B cell (primary cell): ENCODE results near the gene GPRC5B. TPM values are rescaled to one million over a fixed set of nuclear protein-coding genes. Genes with fewer than 3 reads are reported as not detected.

Experiments
- ATAC-seq: fragments of 200-7000 bp; cut with Tn5 transposase; one replicate; pipeline ENCODE4 v1.10.0; 2021; ENCODE audit warnings: low read depth, mild to moderate bottlenecking, moderate number of reproducible peaks, moderate library complexity
- CTCF ChIA-PET: fragments of 350-600 bp; sonication (Branson Sonifier 250); formaldehyde crosslinking; loops from one replicate; lab custom pipeline; 2021; ENCODE audit warnings: antibody characterized with exemption, inconsistent platforms; lab: Charles Lee
- POLR2A ChIA-PET: fragments of 350-600 bp; sonication (Branson Sonifier 250); formaldehyde crosslinking; loops from one replicate; lab custom pipeline; 2021; ENCODE audit warnings: antibody characterized with exemption; lab: Charles Lee
- DNase-seq: peaks from one replicate; pipeline ENCODE4 v3.0.0; 2013
- H2AFZ ChIP-seq: 2 replicates; pipeline ENCODE4 v1.6.1; 2012; ENCODE audit warnings: mild to moderate bottlenecking, low read depth, low read length; ENCODE audit not compliant: insufficient read depth, poor library complexity, severe bottlenecking
- H3K27ac ChIP-seq, 2 donors: 1 replicate in 1 of 2; 2 replicates in 1 of 2; pipeline ENCODE4 v1.5.1; 2012 to 2013; ENCODE audit warnings: low read length in 2 of 2, mild to moderate bottlenecking in 2 of 2, moderate library complexity in 1 of 2
- H3K27me3 ChIP-seq, 4 experiments: fragments of 200-600 bp in 1 of 4; sonication (generic) in 1 of 4; replicated peaks in 1 of 4; 1 replicate in 2 of 4; 2 replicates in 2 of 4; pipeline versions ENCODE4 v1.6.1 to v1.7.0; 2013 to 2016; ENCODE audit warnings: low read length in 3 of 4, mild to moderate bottlenecking in 2 of 4, mixed read lengths in 1 of 4, moderate library complexity in 1 of 4; ENCODE audit not compliant: insufficient read depth in 4 of 4, control insufficient read depth in 3 of 4; ENCODE audit errors: control extremely low read depth in 1 of 4
- H3K36me3 ChIP-seq, 2 experiments: replicated peaks in 1 of 2; 1 replicate in 1 of 2; 2 replicates in 1 of 2; pipeline versions ENCODE4 v1.6.1 to v1.7.1; 2013; ENCODE audit warnings: low read length in 1 of 2; ENCODE audit not compliant: insufficient read depth in 2 of 2, control insufficient read depth in 1 of 2; ENCODE audit errors: control extremely low read depth in 1 of 2, extremely low read depth in 1 of 2
- H3K4me1 ChIP-seq, 2 donors: fragments of 200-600 bp in 1 of 2; sonication (generic) in 1 of 2; 1 replicate in 1 of 2; 2 replicates in 1 of 2; pipeline versions ENCODE4 v1.5.1 to v1.6.1; 2013 to 2017; ENCODE audit warnings: low read length in 2 of 2; ENCODE audit not compliant: control insufficient read depth in 2 of 2, insufficient read depth in 2 of 2
- H3K4me2 ChIP-seq: replicated peaks from 2 replicates; pipeline ENCODE3; 2012; ENCODE audit warnings: mild to moderate bottlenecking, low read depth, low read length; ENCODE audit not compliant: poor library complexity, severe bottlenecking
- H3K4me3 ChIP-seq, 5 experiments: fragments of 200-600 bp in 1 of 5; sonication (generic) in 1 of 5; 1 replicate in 3 of 5; 2 replicates in 2 of 5; pipeline versions ENCODE4 v1.5.1 to v1.7.0; 2011 to 2016; ENCODE audit warnings: low read length in 4 of 5, mild to moderate bottlenecking in 4 of 5, low read depth in 2 of 5, control low read depth in 1 of 5, moderate library complexity in 1 of 5; ENCODE audit not compliant: insufficient read depth in 1 of 5; ENCODE audit errors: control extremely low read depth in 1 of 5, extremely low read depth in 1 of 5
- H3K79me2 ChIP-seq: fragments of 200-600 bp; sonication (generic); one replicate; pipeline ENCODE4 v1.6.0; 2016; ENCODE audit warnings: low read length; ENCODE audit not compliant: control insufficient read depth, insufficient read depth
- H3K9ac ChIP-seq: fragments of 200-600 bp; sonication (generic); 2 replicates; pipeline ENCODE4 v1.6.1; 2017; ENCODE audit warnings: mild to moderate bottlenecking, low read length, moderate library complexity
- H3K9me3 ChIP-seq, 3 donors: one replicate each; pipeline versions ENCODE4 v1.6.1 to v1.7.1; 2013; ENCODE audit warnings: low read length in 2 of 3; ENCODE audit not compliant: control insufficient read depth in 2 of 3, insufficient read depth in 1 of 3; ENCODE audit errors: control extremely low read depth in 1 of 3
- H4K20me1 ChIP-seq: 2 replicates; pipeline ENCODE4 v1.6.0; 2012; ENCODE audit warnings: mild to moderate bottlenecking, low read length; ENCODE audit not compliant: insufficient read depth, control insufficient read depth, poor library complexity, severe bottlenecking
- H3K27ac Mint-ChIP-seq: one replicate; pipeline ENCODE4 v1.8.0; 2021; ENCODE audit warnings: mixed read lengths
- H3K27me3 Mint-ChIP-seq: one replicate; pipeline ENCODE4 v1.8.0; 2021; ENCODE audit warnings: mixed read lengths
- H3K4me1 Mint-ChIP-seq: one replicate; pipeline ENCODE4 v1.8.0; 2021; ENCODE audit warnings: mixed read lengths
- H3K4me3 Mint-ChIP-seq: one replicate; pipeline ENCODE4 v1.8.0; 2021; ENCODE audit warnings: mixed read lengths
- H3K9me3 Mint-ChIP-seq: one replicate; pipeline ENCODE4 v1.8.0; 2022; ENCODE audit warnings: mixed read lengths; ENCODE audit not compliant: insufficient read depth
- CTCF ChIP-seq: fragments of 200-600 bp; IDR thresholded peaks from one replicate; pipeline ENCODE4 v1.8.0; 2022; ENCODE audit warnings: antibody characterized with exemption, mild to moderate bottlenecking
- EZH2 ChIP-seq: IDR thresholded peaks from 2 replicates; pipeline ENCODE4 v1.6.1; 2012; ENCODE audit warnings: borderline replicate concordance, low read depth, mild to moderate bottlenecking, moderate library complexity, low read length; ENCODE audit not compliant: insufficient read depth, poor library complexity, severe bottlenecking
- WGBS: methylation state at CpG from one replicate; pipeline ENCODE4 v1.1.5; 2013; ENCODE audit warnings: missing lambda C conversion rate; ENCODE audit not compliant: insufficient coverage; 5-methylcytosine and 5-hydroxymethylcytosine counted together
- intact Hi-C: fragments of 100-400 bp; cut with micrococcal nuclease; formaldehyde crosslinking; loops from one replicate; pipeline ENCODE4 v1.10.0; 2022
- polyA plus RNA-seq: library from polyadenylated mRNA; depleted of rRNA; stranded (reverse); fragments of >200 nt; gene quantifications from 2 replicates; pipeline ENCODE4 v1.2.3, GENCODE V29; 2012
- total RNA-seq, 2 donors: library from RNA; stranded (reverse); fragments of 120-200 nt in 1 of 2; gene quantifications; 1 replicate in 1 of 2; 2 replicates in 1 of 2; pipeline versions ENCODE4 v1.2.3 to v1.2.4, GENCODE V29; 2013 to 2022

GPRC5B gene
- total and polyA plus RNA-seq, 2 donors (not counting 1 experiment from before 2014, with no cell fraction given) = not detected

DNA sequence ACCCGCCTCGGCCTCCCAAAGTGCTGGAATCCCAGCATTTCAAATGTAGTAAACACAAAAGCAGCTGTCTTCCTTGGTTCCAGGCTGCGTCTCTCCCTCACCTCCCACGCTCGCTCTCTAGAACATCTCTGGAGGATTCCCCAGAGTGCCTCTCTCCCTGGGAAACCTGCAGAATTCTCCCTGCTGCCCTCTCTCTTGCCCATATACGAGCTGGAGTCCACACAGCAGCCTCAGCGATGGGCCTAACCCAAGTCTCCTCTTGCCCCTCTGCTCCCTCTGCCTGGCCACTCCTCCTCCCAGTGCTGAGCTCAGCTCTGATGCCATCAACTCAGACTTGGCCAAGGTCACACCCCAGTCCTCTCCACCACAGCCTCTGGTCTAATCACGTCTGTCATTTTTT, 10.6 kb downstream of the GPRC5B start:
- no peak for DNase-seq
- Histone ChIP-seq H3K9me3 (no peaks in the 10 kb centered on the region), H2AFZ (no peak overlapping the region), H3K36me3 (no peaks in the 10 kb centered on the region), H3K4me3 (no peak overlapping the region), H3K79me2 (no peaks in the 10 kb centered on the region), H3K4me1 (no peaks in the 10 kb centered on the region), H3K27ac (no peak overlapping the region), H3K4me2 (no peak overlapping the region), H3K9ac (no peak overlapping the region), H3K27me3 (peaks cover 0 to 3% (median 0%) of the 10 kb centered on the region in 4 experiments), H4K20me1 (no peaks in the 10 kb centered on the region)
- TF ChIP-seq CTCF (no peak), EZH2 (no peak)
- Mint-ChIP-seq H3K27ac (no peak overlapping the region), H3K9me3 (no peaks in the 10 kb centered on the region), H3K27me3 (peaks cover 22% of the 10 kb centered on the region), H3K4me3 (no peak overlapping the region), H3K4me1 (no peaks in the 10 kb centered on the region)
- intact Hi-C loops = no loop called here
- CTCF ChIA-PET = no interaction called here
- no peak for ATAC-seq
- WGBS = 79% methylated on average over 8 of the region's 8 CpGs
- POLR2A ChIA-PET = interaction anchor here (0.7 kb wide), 1 partner anchor 425 kb away, joined by 3 read pairs; no protein-coding TSS in a partner anchor

DNA sequence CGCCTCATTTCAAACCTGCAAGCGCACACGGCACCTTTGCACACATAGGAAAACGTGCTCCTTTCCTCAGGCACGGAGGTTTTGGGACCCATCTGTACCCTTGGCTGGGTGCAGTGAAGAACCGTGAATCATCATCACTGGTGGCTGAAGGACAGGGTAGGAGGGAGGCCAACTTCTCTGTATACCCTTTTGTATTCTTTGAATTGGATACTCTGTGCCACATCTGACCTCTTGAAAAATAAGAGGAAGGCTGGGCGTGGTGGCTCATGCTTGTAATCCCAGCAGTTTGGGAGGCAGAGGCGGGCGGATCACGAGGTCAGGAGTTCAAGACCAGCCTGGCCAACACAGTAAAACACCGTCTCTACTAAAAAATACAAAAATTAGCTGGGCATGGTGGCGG, 11.7 kb downstream of the GPRC5B start:
- Mint-ChIP-seq H3K27me3 (peaks cover 19% of the 10 kb centered on the region), H3K4me1 (no peaks in the 10 kb centered on the region), H3K4me3 (no peak overlapping the region), H3K27ac (no peak overlapping the region), H3K9me3 (no peaks in the 10 kb centered on the region)
- H3K9me3 ChIP-seq = no peaks in the 10 kb centered on the region
- no peak overlapping the region for H3K4me3 ChIP-seq
- H3K27ac ChIP-seq = no peak overlapping the region
- CTCF ChIA-PET = interaction anchor here (0.7 kb wide), 1 partner anchor 259 kb away, joined by 4 read pairs; no protein-coding TSS in a partner anchor
- no peaks in the 10 kb centered on the region for H3K79me2 ChIP-seq
- H3K27me3 ChIP-seq = peaks cover 0 to 3% (median 0%) of the 10 kb centered on the region in 4 experiments
- no peak overlapping the region for H3K9ac ChIP-seq
- H3K4me2 ChIP-seq = no peak overlapping the region
- H3K4me1 ChIP-seq = no peaks in the 10 kb centered on the region
- no peak for ATAC-seq
- DNase-seq = no peak
- TF ChIP-seq EZH2 = no peak
- TF ChIP-seq CTCF = no peak
- WGBS = 90% methylated on average over 10 of the region's 12 CpGs
- intact Hi-C loops = no loop called here
- no peaks in the 10 kb centered on the region for H4K20me1 ChIP-seq
- no peak overlapping the region for H2AFZ ChIP-seq
- POLR2A ChIA-PET = no interaction called here
- no peaks in the 10 kb centered on the region for H3K36me3 ChIP-seq
